GM12878 (cell line): ENCODE data around the gene TMTC1. TPM values are rescaled to one million over a fixed set of nuclear protein-coding genes. Genes with fewer than 3 reads are reported as not detected.

Experiments used
- ATAC-seq: fragments of 200-7000 bp; cut with Tn5 transposase; 3 replicates; pipeline ENCODE4 v1.9.1; 2020; ENCODE audit warnings: mild to moderate bottlenecking, moderate library complexity
- BruUV-seq: library from RNA; stranded (reverse); fragments of 400-500 nt; replicated peaks from 2 replicates; lab custom pipeline; 2021; lab: Mats Ljungman, UMichigan
- CTCF ChIA-PET: fragments of 300-600 bp; sonication (Branson Sonifier 250); formaldehyde crosslinking; extraction: SDS; loops from one replicate; lab custom pipeline; 2021; ENCODE audit warnings: inconsistent platforms; lab: Yijun Ruan, JAX
- POLR2A ChIA-PET: fragments of 350-600 bp; formaldehyde crosslinking; extraction: SDS; loops from one replicate; lab custom pipeline; 2021; ENCODE audit warnings: inconsistent platforms; lab: Charles Lee
- RAD21 ChIA-PET: fragments of 300-600 bp; sonication (Branson Sonifier 250); formaldehyde crosslinking; loops from one replicate; lab custom pipeline; 2023; ENCODE audit warnings: antibody characterized with exemption; ENCODE audit not compliant: unreplicated experiment; lab: Charles Lee
- SMC1A ChIA-PET: fragments of 300-600 bp; sonication (Branson Sonifier 250); formaldehyde crosslinking; loops from one replicate; lab custom pipeline; 2023; ENCODE audit not compliant: unreplicated experiment, uncharacterized antibody; lab: Charles Lee
- DNase-seq: peaks from one replicate; pipeline ENCODE4 v3.0.0-alpha.2; 2011; ENCODE audit warnings: low read depth, low spot score
- FAIRE-seq: peaks from 3 replicates; lab custom pipeline; 2011; peaks lifted over from hg19 to GRCh38; lab: Jason Lieb, UNC
- H2AFZ ChIP-seq: 2 replicates; pipeline ENCODE4 v1.6.0; 2011; ENCODE audit warnings: low read depth, low read length, control low read depth; ENCODE audit not compliant: control insufficient read depth
- H3K27ac ChIP-seq: 2 replicates; pipeline ENCODE4 v1.5.1; 2011; ENCODE audit warnings: control low read depth; ENCODE audit not compliant: control insufficient read depth, insufficient read depth
- H3K27me3 ChIP-seq, 2 experiments: replicated peaks in 1 of 2; 2 replicates each; pipeline versions ENCODE4 v1.6.0 to v1.6.1; 2011; ENCODE audit warnings: low read length in 1 of 2; ENCODE audit not compliant: control insufficient read depth in 2 of 2, insufficient read depth in 2 of 2
- H3K36me3 ChIP-seq, 2 experiments: 2 replicates each; pipeline ENCODE4 v1.5.1; 2011; ENCODE audit warnings: low read length in 1 of 2; ENCODE audit not compliant: control insufficient read depth in 2 of 2, insufficient read depth in 2 of 2
- H3K4me1 ChIP-seq: 2 replicates; pipeline ENCODE4 v1.6.1; 2011; ENCODE audit warnings: mild to moderate bottlenecking, low read length, moderate library complexity, mixed read lengths; ENCODE audit not compliant: control insufficient read depth, insufficient read depth
- H3K4me2 ChIP-seq: 2 replicates; pipeline ENCODE4 v1.6.0; 2011; ENCODE audit warnings: control low read depth; ENCODE audit not compliant: control insufficient read depth, insufficient read depth
- H3K4me3 ChIP-seq: fragments of 200-600 bp; sonication (generic); 2 replicates; pipeline ENCODE4 v1.5.1; 2016
- H3K79me2 ChIP-seq: 2 replicates; pipeline ENCODE4 v1.6.0; 2011; ENCODE audit warnings: low read length; ENCODE audit not compliant: control insufficient read depth, insufficient read depth
- H3K9ac ChIP-seq: 2 replicates; pipeline ENCODE4 v1.8.0; 2011; ENCODE audit warnings: low read length, control low read depth, mixed read lengths; ENCODE audit not compliant: control insufficient read depth, insufficient read depth
- H3K9me3 ChIP-seq: replicated peaks from 3 replicates; pipeline ENCODE4 v1.5.1; 2011; ENCODE audit warnings: mild to moderate bottlenecking, low read length; ENCODE audit not compliant: control insufficient read depth, insufficient read depth
- H4K20me1 ChIP-seq: 2 replicates; pipeline ENCODE4 v1.6.0; 2011; ENCODE audit not compliant: control insufficient read depth, insufficient read depth
- ATF3 ChIP-seq: IDR thresholded peaks from 2 replicates; pipeline ENCODE4 v1.6.1; 2011; ENCODE audit warnings: low read depth, mild to moderate bottlenecking, low read length, moderate library complexity, borderline replicate concordance; ENCODE audit errors: extremely low read depth
- ATF7 ChIP-seq: fragments of 450-650 bp; IDR thresholded peaks from 2 replicates; pipeline ENCODE4 v1.6.1; 2016; ENCODE audit warnings: low read depth, mild to moderate bottlenecking
- CBX3 ChIP-seq: fragments of 200-600 bp; sonication (generic); IDR thresholded peaks from 2 replicates; pipeline ENCODE4 v1.6.1; 2016; ENCODE audit warnings: low read depth, borderline replicate concordance
- EZH2 ChIP-seq: IDR thresholded peaks from 2 replicates; pipeline ENCODE4 v1.6.1; 2012; ENCODE audit warnings: low read depth, mild to moderate bottlenecking, control low read depth, inconsistent platforms, low read length, borderline replicate concordance; ENCODE audit not compliant: control insufficient read depth
- IRF4 ChIP-seq: IDR thresholded peaks from 2 replicates; pipeline ENCODE4 v1.6.1; 2011; ENCODE audit warnings: low read depth, low read length
- MLLT1 ChIP-seq: fragments of 450-650 bp; IDR thresholded peaks from 2 replicates; pipeline ENCODE4 v1.6.1; 2016; ENCODE audit warnings: mild to moderate bottlenecking
- POLR2AphosphoS5 ChIP-seq: IDR thresholded peaks from 2 replicates; pipeline ENCODE4 v1.6.1; 2011; ENCODE audit warnings: mild to moderate bottlenecking, low read length, inconsistent platforms
- RBBP5 ChIP-seq: fragments of 200-600 bp; sonication (generic); conservative IDR thresholded peaks from 2 replicates; pipeline ENCODE4 v1.6.1; 2016
- RELA ChIP-seq: fragments of 450-650 bp; IDR thresholded peaks from 2 replicates; pipeline ENCODE4 v1.8.0; 2014; ENCODE audit warnings: borderline replicate concordance; ENCODE audit not compliant: partially characterized antibody
- RUNX3 ChIP-seq: IDR thresholded peaks from 2 replicates; pipeline ENCODE4 v1.6.1; 2012; ENCODE audit warnings: low read length, inconsistent platforms
- SMC3 ChIP-seq: IDR thresholded peaks from 2 replicates; pipeline ENCODE4 v1.6.1; 2011; ENCODE audit warnings: low read length, improper control_type of control experiment, borderline replicate concordance
- SREBF1 ChIP-seq: IDR thresholded peaks from 2 replicates; pipeline ENCODE4 v1.6.1; 2012; ENCODE audit warnings: mild to moderate bottlenecking, low read length
- TBL1XR1 ChIP-seq: IDR thresholded peaks from 2 replicates; pipeline ENCODE4 v1.6.1; 2012; ENCODE audit warnings: low read depth, low read length, improper control_type of control experiment
- WRNIP1 ChIP-seq: IDR thresholded peaks from 2 replicates; pipeline ENCODE4 v1.6.1; 2011; ENCODE audit warnings: low read depth, low read length, improper control_type of control experiment, borderline replicate concordance
- ZBED1 ChIP-seq: IDR thresholded peaks from 2 replicates; pipeline ENCODE4 v1.6.1; 2016; ENCODE audit warnings: borderline replicate concordance
- ZNF24 ChIP-seq: fragments of 450-650 bp; IDR thresholded peaks from 2 replicates; pipeline ENCODE4 v1.6.1; 2017; ENCODE audit warnings: antibody characterized with exemption, mild to moderate bottlenecking
- ZNF592 ChIP-seq: fragments of 450-650 bp; IDR thresholded peaks from 2 replicates; pipeline ENCODE4 v1.6.1; 2017; ENCODE audit warnings: mild to moderate bottlenecking, moderate library complexity
- WGBS: methylation state at CpG from one replicate; pipeline ENCODE4 v1.1.6; 2016; ENCODE audit warnings: low lambda C conversion rate; ENCODE audit not compliant: insufficient replicate concordance, insufficient coverage; ENCODE audit errors: missing lambda C conversion rate; 5-methylcytosine and 5-hydroxymethylcytosine counted together
- in situ Hi-C: fragments of 300-500 bp; cut with MboI; formaldehyde crosslinking; loops from 9 replicates; pipeline ENCODE4 v1.14.3; 2018; ENCODE audit warnings: mixed read lengths
- intact Hi-C: fragments of 100-400 bp; cut with micrococcal nuclease; formaldehyde crosslinking; loops from one replicate; pipeline ENCODE4 v1.14.2; 2022; ENCODE audit not compliant: unreplicated experiment
- polyA plus RNA-seq, 11 experiments: library from polyadenylated mRNA; depleted of rRNA in 4 of 11; unstranded in 6 of 11; stranded (reverse) in 5 of 11; fragments of >200 nt; fragmentation: Nextera tagmentation in 4 of 11; fragmentation: Illumina TruSeq in 1 of 11; extraction: Ambion mirVana in 4 of 11; extraction: Trizol in 1 of 11; gene quantifications; 1 replicate in 1 of 11; 2 replicates in 10 of 11; pipeline versions ENCODE4 v1.2.1 to v1.2.3, GENCODE V29; 2011 to 2016; ENCODE audit warnings: inconsistent platforms in 2 of 11, missing spikeins in 2 of 11, low read depth in 1 of 11
- total RNA-seq, 4 experiments: library from RNA; depleted of rRNA in 3 of 4; stranded (reverse); fragments of >200 nt in 3 of 4; fragmentation: Illumina TruSeq in 1 of 4; extraction: Trizol in 1 of 4; gene quantifications; 2 replicates each; pipeline versions ENCODE4 v1.2.1 to v1.2.3, GENCODE V29; 2013 to 2021

Gene TMTC1
- total and polyA plus RNA-seq, 10 of the 15 experiments (the other 5 are each of a cell fraction or from before 2014, with no cell fraction given): 0.10 to 20.9 (median 0.57) TPM

GRCh38 chr12:29552994-29553748, 230.6 kb downstream of the TMTC1 start:
- 44% methylated on average over 3 of the region's 3 CpGs for WGBS
- ChIA-PET SMC1A (interaction anchor here (0.6 to 4.1 kb wide), 41 partner anchors 8 to 1299 kb away, joined by 3 to 64 read pairs (median 3); no protein-coding TSS in a partner anchor), POLR2A (interaction anchor here (0.6 kb wide), 1 partner anchor 191 kb away, joined by 3 read pairs; no protein-coding TSS in a partner anchor), CTCF (interaction anchor here (0.6 to 6.2 kb wide), 42 partner anchors 8 to 593 kb away, joined by 3 to 71 read pairs (median 4); partner anchors contain the start of gene TMTC1), RAD21 (interaction anchor here (0.6 to 3.1 kb wide), 36 partner anchors 9 to 1254 kb away, joined by 3 to 30 read pairs (median 4); no protein-coding TSS in a partner anchor)
- Histone ChIP-seq H3K9ac (no peak overlapping the region), H3K36me3 (no peaks in the 10 kb centered on the region), H3K9me3 (no peaks in the 10 kb centered on the region), H3K27me3 (no peaks in the 10 kb centered on the region), H3K27ac (no peak overlapping the region), H3K4me2 (no peak overlapping the region), H3K79me2 (no peaks in the 10 kb centered on the region), H3K4me1 (no peaks in the 10 kb centered on the region), H4K20me1 (no peaks in the 10 kb centered on the region), H3K4me3 (no peak overlapping the region), H2AFZ (no peak overlapping the region)
- TF ChIP-seq IRF4 (no peak), RBBP5 (no peak), ZNF592 (no peak), ATF7 (no peak), SMC3 (no peak), ATF3 (no peak), WRNIP1 (no peak), RELA (no peak), ZBED1 (no peak), CBX3 (no peak), MLLT1 (no peak), EZH2 (no peak), SREBF1 (no peak), RUNX3 (no peak), ZNF24 (no peak), TBL1XR1 (no peak), POLR2AphosphoS5 (no peak)
- DNase-seq (no peak), ATAC-seq (no peak), FAIRE-seq (no peak)
- intact Hi-C loops: loop anchor here (1.0 to 10.0 kb wide), 7 partner anchors 230 to 1292 kb away; partner anchors contain the start of gene TMTC1
- no TSS peak for BruUV-seq
- in situ Hi-C loops: loop anchor here (10.0 kb wide), 1 partner anchor 1252 kb away; no protein-coding TSS in a partner anchor
